Mesothelial cell of epicardium (in vitro differentiated cells): ENCODE data around the gene ADAM15. TPM values are rescaled to one million over a fixed set of nuclear protein-coding genes. Genes with fewer than 3 reads are reported as not detected.

ENCODE experiments used
- DNase-seq, 2 experiments: peaks; one replicate each; pipeline ENCODE4 v3.0.0; 2021; ENCODE audit warnings: low spot score in 2 of 2; ENCODE audit not compliant: unreplicated experiment in 2 of 2
- H3K27ac Mint-ChIP-seq: 2 replicates; pipeline ENCODE4 v1.8.0; 2021; ENCODE audit warnings: mixed read lengths
- H3K27me3 Mint-ChIP-seq: 2 replicates; pipeline ENCODE4 v1.8.0; 2021; ENCODE audit warnings: low read depth, mixed read lengths
- H3K36me3 Mint-ChIP-seq: 2 replicates; pipeline ENCODE4 v1.8.0; 2021; ENCODE audit warnings: mixed read lengths
- H3K4me1 Mint-ChIP-seq: 2 replicates; pipeline ENCODE4 v1.8.0; 2021; ENCODE audit warnings: mixed read lengths
- H3K4me3 Mint-ChIP-seq: 2 replicates; pipeline ENCODE4 v1.8.0; 2021; ENCODE audit warnings: mild to moderate bottlenecking, moderate library complexity, mixed read lengths
- H3K9me3 Mint-ChIP-seq: 2 replicates; pipeline ENCODE4 v1.8.0; 2021; ENCODE audit warnings: mixed read lengths
- total RNA-seq: library from RNA; stranded (reverse); gene quantifications from 3 replicates; pipeline ENCODE4 v1.2.1, GENCODE V29; 2021
- TF ChIP-seq, protein P1 (sequence below): fragments of 200-600 bp; sonication (generic); IDR thresholded peaks from one replicate; pipeline ENCODE4 v1.5.0; 2021; ENCODE audit warnings: antibody characterized with exemption; ENCODE audit not compliant: unreplicated experiment

Gene ADAM15
- total RNA-seq, 1 donor from 2014 or later, result 36.1 TPM

DNA sequence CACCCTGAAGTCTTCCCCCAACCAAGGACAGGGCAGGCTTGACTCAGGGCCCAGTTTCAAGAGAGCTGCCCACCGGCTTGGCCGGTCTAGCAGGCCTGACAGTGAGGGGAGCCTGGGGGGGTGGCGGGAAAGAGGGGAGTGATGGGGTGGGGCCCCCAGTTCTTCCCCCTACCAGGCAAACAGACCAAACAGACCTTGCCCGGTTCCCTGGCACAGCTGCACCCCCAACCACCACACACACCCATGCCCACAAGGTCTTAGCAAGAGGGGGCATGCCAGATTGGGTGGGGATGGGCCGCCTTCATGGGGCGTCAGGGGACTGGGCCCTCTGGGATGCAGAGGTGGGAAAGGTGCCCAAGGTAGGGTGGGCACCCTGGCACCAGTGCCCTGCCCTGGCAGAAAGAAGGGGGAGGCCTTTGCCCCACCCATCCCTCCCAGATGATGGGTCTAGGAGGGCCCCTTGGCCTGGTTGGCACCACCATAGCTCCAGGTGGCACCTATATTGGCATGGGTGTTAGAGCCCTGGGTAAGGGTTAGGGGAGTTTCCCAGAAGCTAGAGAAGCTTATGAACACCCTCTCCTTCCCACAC is 39.6 kb upstream of the ADAM15 start:
- TF ChIP-seq, protein P1, sequence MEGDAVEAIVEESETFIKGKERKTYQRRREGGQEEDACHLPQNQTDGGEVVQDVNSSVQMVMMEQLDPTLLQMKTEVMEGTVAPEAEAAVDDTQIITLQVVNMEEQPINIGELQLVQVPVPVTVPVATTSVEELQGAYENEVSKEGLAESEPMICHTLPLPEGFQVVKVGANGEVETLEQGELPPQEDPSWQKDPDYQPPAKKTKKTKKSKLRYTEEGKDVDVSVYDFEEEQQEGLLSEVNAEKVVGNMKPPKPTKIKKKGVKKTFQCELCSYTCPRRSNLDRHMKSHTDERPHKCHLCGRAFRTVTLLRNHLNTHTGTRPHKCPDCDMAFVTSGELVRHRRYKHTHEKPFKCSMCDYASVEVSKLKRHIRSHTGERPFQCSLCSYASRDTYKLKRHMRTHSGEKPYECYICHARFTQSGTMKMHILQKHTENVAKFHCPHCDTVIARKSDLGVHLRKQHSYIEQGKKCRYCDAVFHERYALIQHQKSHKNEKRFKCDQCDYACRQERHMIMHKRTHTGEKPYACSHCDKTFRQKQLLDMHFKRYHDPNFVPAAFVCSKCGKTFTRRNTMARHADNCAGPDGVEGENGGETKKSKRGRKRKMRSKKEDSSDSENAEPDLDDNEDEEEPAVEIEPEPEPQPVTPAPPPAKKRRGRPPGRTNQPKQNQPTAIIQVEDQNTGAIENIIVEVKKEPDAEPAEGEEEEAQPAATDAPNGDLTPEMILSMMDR, result no peak
- no peak for DNase-seq
- H3K4me1 Mint-ChIP-seq, result peaks cover 16% of the 10 kb centered on the region
- no peaks in the 10 kb centered on the region for H3K36me3 Mint-ChIP-seq
- no peaks in the 10 kb centered on the region for H3K9me3 Mint-ChIP-seq
- no peaks in the 10 kb centered on the region for H3K27me3 Mint-ChIP-seq
- H3K27ac Mint-ChIP-seq, result no peak overlapping the region
- H3K4me3 Mint-ChIP-seq, result no peak overlapping the region

DNA sequence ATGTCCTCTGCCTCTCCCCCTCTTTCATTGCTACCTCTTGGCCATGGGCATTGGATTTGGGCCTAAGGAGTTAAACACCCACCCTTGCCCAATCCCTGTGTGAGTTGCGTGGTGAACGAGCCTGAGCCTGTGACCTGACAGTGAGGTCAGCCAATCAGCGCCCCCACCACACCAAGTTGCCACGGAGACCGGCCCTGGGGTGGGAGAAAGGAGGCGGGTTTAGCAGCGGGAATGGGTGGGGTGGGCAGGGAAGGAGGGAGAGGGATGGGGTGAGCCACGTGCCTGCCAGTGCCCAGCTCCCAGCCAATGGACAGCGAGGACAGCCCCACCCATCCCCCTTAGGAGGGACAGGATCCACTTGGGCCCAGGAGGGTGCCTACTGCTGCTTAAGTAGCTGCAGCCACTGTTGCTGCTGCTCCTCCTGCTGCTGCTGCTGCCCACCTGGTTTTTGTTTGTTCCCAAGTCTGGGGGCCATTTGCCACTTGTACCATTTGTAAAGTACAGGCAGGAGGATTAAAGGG is 39.0 kb upstream of the ADAM15 start:
- Mint-ChIP-seq H3K27me3 (no peaks in the 10 kb centered on the region), H3K9me3 (no peaks in the 10 kb centered on the region), H3K4me3 (no peak overlapping the region), H3K4me1 (peaks cover 16% of the 10 kb centered on the region), H3K27ac (no peak overlapping the region), H3K36me3 (no peaks in the 10 kb centered on the region)
- TF ChIP-seq, protein P1, result no peak
- no peak for DNase-seq

DNA sequence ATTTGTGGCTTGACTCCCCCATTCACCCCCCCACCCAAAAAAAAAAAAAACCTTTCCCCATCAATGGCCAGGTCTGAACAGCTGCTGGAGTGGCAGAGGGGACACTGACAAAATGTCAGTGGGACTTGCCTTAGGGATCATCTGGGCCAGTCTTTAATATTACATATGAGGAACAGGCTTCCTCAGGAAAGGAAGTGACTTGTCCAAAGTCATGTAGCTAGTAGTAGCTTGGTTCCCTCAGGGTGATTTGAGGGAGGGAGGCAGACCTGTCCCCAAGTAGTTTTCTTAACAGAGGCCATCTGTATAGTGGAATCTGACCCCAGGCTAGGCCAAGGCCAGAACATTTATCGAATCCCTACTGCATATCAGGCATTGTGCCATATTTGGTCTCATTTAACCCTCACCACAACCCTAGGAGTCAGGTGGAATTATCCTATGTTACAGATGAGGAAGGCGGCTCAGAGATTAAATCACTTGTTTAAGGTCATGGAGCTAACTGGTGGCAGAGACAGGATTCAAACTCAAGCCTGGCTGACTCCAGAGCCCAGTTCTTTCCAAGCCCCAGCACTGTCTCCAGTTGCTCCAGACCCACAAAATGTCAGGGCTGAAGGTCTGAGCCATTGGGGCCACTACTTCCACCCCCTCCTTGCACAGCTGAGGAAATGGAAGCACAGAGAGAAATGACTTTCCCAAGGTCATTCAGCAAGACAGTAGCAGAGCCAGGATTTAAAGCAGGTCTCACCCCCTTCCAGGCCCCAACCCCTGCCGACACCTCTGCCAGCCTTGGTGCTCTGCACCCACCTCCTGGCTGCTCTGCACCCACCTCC is 38.1 kb upstream of the ADAM15 start:
- TF ChIP-seq, protein P1, result no peak
- no peaks in the 10 kb centered on the region for H3K9me3 Mint-ChIP-seq
- no peak for DNase-seq
- peaks cover 18% of the 10 kb centered on the region for H3K4me1 Mint-ChIP-seq
- H3K4me3 Mint-ChIP-seq, result no peak overlapping the region
- H3K27ac Mint-ChIP-seq, result no peak overlapping the region
- no peaks in the 10 kb centered on the region for H3K36me3 Mint-ChIP-seq
- H3K27me3 Mint-ChIP-seq, result no peaks in the 10 kb centered on the region

DNA sequence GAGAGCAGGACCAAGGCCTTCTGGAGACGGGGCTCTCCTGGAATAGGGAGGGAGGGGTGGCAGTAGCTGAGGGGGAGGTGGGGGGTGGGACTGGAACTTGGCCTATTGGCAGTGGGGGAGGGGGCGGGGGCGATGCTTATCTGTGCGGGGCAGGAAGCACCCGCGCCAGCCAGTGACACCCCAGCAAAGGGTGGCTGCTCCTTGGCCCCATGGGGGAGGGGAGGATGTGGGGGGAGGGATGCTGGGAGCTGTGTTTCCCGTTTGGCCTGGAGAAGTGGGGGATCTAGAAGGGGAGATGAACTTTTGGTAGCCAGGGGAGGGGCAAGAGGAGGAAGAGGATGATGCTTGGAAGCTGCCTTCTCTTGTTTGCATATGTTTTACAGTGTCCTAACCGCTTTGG is 37.5 kb upstream of the ADAM15 start:
- H3K27me3 Mint-ChIP-seq, result no peaks in the 10 kb centered on the region
- DNase-seq, result no peak
- no peak overlapping the region for H3K4me3 Mint-ChIP-seq
- H3K27ac Mint-ChIP-seq, result no peak overlapping the region
- TF ChIP-seq, protein P1, result no peak
- H3K36me3 Mint-ChIP-seq, result no peaks in the 10 kb centered on the region
- no peaks in the 10 kb centered on the region for H3K9me3 Mint-ChIP-seq
- peaks cover 17% of the 10 kb centered on the region for H3K4me1 Mint-ChIP-seq

DNA sequence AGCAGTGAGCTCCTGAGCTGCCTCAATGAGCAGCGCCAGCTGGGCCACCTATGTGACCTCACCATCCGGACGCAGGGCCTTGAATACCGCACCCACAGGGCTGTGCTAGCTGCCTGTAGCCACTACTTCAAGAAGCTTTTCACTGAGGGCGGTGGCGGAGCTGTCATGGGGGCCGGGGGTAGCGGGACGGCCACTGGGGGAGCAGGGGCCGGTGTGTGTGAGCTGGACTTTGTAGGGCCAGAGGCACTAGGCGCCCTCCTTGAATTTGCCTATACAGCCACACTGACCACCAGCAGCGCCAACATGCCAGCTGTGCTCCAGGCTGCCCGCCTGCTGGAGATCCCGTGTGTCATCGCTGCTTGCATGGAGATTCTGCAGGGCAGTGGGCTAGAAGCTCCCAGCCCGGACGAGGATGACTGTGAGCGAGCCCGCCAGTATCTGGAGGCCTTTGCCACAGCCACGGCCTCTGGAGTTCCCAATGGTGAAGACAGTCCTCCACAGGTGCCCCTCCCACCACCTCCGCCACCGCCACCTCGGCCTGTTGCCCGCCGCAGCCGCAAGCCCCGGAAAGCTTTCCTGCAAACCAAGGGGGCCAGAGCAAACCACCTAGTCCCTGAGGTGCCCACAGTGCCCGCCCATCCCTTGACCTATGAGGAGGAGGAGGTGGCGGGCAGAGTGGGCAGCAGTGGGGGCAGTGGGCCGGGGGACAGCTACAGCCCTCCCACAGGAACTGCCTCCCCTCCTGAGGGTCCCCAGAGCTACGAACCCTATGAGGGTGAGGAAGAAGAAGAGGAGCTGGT is 36.2 kb upstream of the ADAM15 start:
- Mint-ChIP-seq H3K4me3 (no peak overlapping the region), H3K9me3 (no peaks in the 10 kb centered on the region), H3K27me3 (no peaks in the 10 kb centered on the region), H3K4me1 (peaks cover 16% of the 10 kb centered on the region), H3K27ac (no peak overlapping the region), H3K36me3 (no peaks in the 10 kb centered on the region)
- DNase-seq, result no peak
- TF ChIP-seq, protein P1, result no peak
